Placental pericyte (primary cell): ENCODE measurements around the gene RNLS. TPM values are rescaled to one million over a fixed set of nuclear protein-coding genes. Genes with fewer than 3 reads are reported as not detected.

Source experiments
- small RNA-seq: library from RNA; depleted of rRNA; stranded (forward); fragments of <200 nt; gene quantifications from one replicate; pipeline ENCODE3, GENCODE V24; 2012; ENCODE audit warnings: low replicate concordance
- total RNA-seq: library from RNA; depleted of rRNA; stranded (reverse); fragments of >200 nt; gene quantifications from 2 replicates; pipeline ENCODE4 v1.2.3, GENCODE V29; 2012

The RNLS gene
- total RNA-seq, result 10.1 and 12.5 TPM in 2 replicates

GRCh38 chr10:88582806-88583583 lies at the start of gene RNLS:
TSS of gene RNLS (minus strand) at chr10:88583318.

GRCh38 chr10:88586462-88586861 lies 3.3 kb upstream of the RNLS start, which contains the start of gene LIPJ:
TSS of gene LIPJ (plus strand) at chr10:88586762. CDS start at chr10:88590688, 3,926 bp downstream.

Small RNA genes within 50 kb of the gene (small RNA-seq; reads per million reads assigned to genes)
- gene AL353149.1, result not detected
- not detected for gene RF00019

Other genes starting within 250 kb of the RNLS start
- not detected in 2 replicates for gene LIPJ, start 3.4 kb upstream of the RNLS start, total RNA-seq
- gene LIPF, start 81.1 kb upstream of the RNLS start, total RNA-seq, result not detected in 2 replicates
- gene LIPK, start 122.9 kb upstream of the RNLS start, total RNA-seq, result 0.29 TPM in 1 of 2 replicates, not detected in the other
- not detected in 2 replicates for gene LIPN, start 176.7 kb upstream of the RNLS start, total RNA-seq
- gene LIPM, start 219.4 kb upstream of the RNLS start, total RNA-seq, result not detected in 2 replicates